Nephron progenitor cell (in vitro differentiated cells): ENCODE data around the gene ADRA2B.
"Not testable (repeated sequence)": the region's sequence is repeated elsewhere in the genome, so short reads cannot be mapped to it uniquely, and the experiment has no call there.

Experiments
- DNase-seq: peaks from one replicate; pipeline ENCODE4 v3.0.0; 2021
- H3K27ac Mint-ChIP-seq: 2 replicates; pipeline ENCODE4 v1.8.0; 2021; ENCODE audit warnings: mild to moderate bottlenecking, moderate library complexity, mixed read lengths
- H3K27me3 Mint-ChIP-seq: 2 replicates; pipeline ENCODE4 v1.8.0; 2021; ENCODE audit warnings: mild to moderate bottlenecking, low read depth, mixed read lengths; ENCODE audit not compliant: poor library complexity
- H3K36me3 Mint-ChIP-seq: 2 replicates; pipeline ENCODE4 v1.8.0; 2021; ENCODE audit warnings: low read depth, mixed read lengths
- H3K4me1 Mint-ChIP-seq: 2 replicates; pipeline ENCODE4 v1.8.0; 2021; ENCODE audit warnings: mixed read lengths
- H3K4me3 Mint-ChIP-seq: 2 replicates; pipeline ENCODE4 v1.8.0; 2021; ENCODE audit warnings: mild to moderate bottlenecking, moderate library complexity, mixed read lengths
- H3K9me3 Mint-ChIP-seq: 2 replicates; pipeline ENCODE4 v1.8.0; 2021; ENCODE audit warnings: mild to moderate bottlenecking, moderate library complexity, mixed read lengths
- CTCF ChIP-seq: fragments of 200-600 bp; sonication (generic); IDR thresholded peaks from 2 replicates; pipeline ENCODE4 v1.5.0; 2021; ENCODE audit warnings: antibody characterized with exemption

ADRA2B gene

GRCh38 chr2:96116424-96116878 is at the start of gene ADRA2B:
Gene ADRA2B (minus strand): TSS chr2:96116571. CDS start chr2:96116149, 422 bp downstream.
- no peak for TF ChIP-seq CTCF
- DNase-seq = peak; percentile 84
- H3K9me3 Mint-ChIP-seq = peaks cover 10% of the 10 kb centered on the region
- H3K36me3 Mint-ChIP-seq = peaks cover 6% of the 10 kb centered on the region
- peaks cover 84% of the 10 kb centered on the region for H3K27me3 Mint-ChIP-seq
- no peak within 1 kb of the TSS for H3K27ac Mint-ChIP-seq
- H3K4me3 Mint-ChIP-seq = peak within 1 kb of the TSS; percentile 77
- H3K4me1 Mint-ChIP-seq = peaks cover 26% of the 10 kb centered on the region

DNA sequence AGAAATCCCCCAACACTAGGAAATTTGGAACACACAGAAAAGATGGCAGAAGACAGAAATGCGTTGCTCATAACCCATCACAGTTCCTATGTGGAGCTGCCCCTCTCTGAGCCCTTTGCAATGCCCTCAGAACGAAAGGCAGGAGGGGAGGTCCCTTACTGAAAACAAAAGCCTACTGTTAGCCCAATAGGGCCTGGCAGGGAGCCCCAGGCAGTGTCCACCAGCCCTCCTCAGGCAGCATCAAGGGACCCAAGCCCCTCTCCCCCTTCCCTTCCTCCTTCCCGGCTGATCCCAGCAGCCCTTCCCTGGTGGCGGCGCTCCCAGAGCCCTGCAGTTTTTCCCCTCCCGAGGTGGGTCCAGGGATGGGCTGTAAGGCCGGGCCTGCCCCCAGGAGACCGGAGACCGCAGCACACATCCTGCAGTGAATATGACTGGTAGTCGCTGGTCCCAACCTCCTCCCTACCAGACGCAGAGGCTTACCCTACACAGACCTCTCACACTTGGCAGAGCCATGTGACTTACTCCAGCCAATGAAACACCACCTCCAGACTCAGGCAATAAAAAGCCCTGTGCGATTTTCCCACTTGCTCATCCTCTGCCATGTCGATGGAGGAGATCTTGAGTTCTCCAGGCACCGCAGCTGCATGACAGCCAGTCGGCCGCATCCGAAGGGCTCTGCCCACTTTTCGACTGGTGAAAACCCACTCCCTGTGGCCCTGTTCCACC is 48.3 kb upstream of the ADRA2B start:
- DNase-seq = no peak
- H3K4me3 Mint-ChIP-seq = no peak overlapping the region
- no peak for TF ChIP-seq CTCF
- H3K4me1 Mint-ChIP-seq = peaks cover 36% of the 10 kb centered on the region
- peaks cover 18% of the 10 kb centered on the region for H3K27me3 Mint-ChIP-seq
- H3K36me3 Mint-ChIP-seq = no peaks in the 10 kb centered on the region
- H3K27ac Mint-ChIP-seq = peak overlapping the region; percentile 79
- H3K9me3 Mint-ChIP-seq = peaks cover 16% of the 10 kb centered on the region

DNA sequence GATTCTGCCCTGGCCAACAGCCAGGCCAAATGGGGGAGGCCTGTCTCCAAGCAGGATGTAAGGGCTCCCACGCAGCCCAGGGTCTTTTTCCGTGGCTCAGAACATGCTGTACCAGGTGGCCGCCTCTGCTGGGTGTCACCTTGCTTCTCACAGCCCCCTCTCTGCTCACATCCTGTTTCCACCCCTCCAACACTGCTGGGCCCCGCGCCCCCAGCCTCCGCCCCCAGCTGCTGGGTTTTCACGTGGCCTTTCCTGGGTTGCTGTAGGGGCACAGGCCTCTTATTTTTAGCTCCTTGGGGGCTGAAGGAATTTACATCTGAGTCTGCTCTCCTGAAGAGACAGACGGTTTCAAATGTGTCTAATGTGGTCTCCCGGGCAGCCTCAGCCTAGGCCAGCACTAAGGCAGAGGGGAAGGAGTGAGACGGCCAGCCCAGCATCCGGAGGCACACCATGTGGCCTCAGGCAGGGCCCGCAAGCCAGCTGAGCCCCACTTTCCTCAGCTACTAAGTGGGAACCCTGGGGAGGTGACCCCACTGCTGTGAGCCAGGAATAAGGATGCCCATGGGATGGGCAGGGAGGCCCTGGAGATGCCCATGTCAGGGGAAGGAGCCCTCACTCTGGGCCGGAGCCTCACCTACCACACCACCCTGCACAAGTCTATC is 47.5 kb upstream of the ADRA2B start:
- TF ChIP-seq CTCF = no peak
- Mint-ChIP-seq H3K4me1 (peaks cover 44% of the 10 kb centered on the region), H3K27ac (peak overlapping the region; percentile 54), H3K9me3 (peaks cover 9% of the 10 kb centered on the region), H3K36me3 (no peaks in the 10 kb centered on the region), H3K4me3 (no peak overlapping the region), H3K27me3 (peaks cover 21% of the 10 kb centered on the region)
- peak; percentile 8 for DNase-seq

GRCh38 chr2:96163415-96163767 is 47.0 kb upstream of the ADRA2B start:
- Mint-ChIP-seq H3K27ac (peak overlapping the region; percentile 54), H3K27me3 (peaks cover 22% of the 10 kb centered on the region), H3K9me3 (peaks cover 7% of the 10 kb centered on the region), H3K4me3 (no peak overlapping the region), H3K4me1 (peaks cover 49% of the 10 kb centered on the region), H3K36me3 (no peaks in the 10 kb centered on the region)
- DNase-seq = no peak
- no peak for TF ChIP-seq CTCF

DNA sequence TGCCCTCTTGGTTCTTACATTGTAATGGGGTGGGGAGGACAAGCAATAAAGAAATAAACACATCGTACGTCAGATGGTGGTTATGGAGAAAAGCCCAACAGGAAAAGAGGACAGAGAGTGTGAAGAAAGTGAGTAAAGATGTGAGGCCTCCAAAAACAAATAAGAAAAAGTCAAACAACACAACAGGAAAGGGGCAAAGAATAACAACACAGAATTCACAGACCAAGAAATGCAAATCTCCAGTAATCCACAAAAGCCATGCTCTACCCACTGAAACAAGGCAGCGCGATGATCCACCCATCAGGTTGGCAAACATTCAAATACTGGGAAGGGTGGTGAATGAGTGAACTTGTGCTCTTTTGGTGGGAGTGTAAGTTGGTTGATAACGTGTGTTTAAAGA is 45.5 kb upstream of the ADRA2B start:
- H3K9me3 Mint-ChIP-seq = peaks cover 7% of the 10 kb centered on the region
- peak overlapping the region; percentile 11 for H3K27ac Mint-ChIP-seq
- no peak for DNase-seq
- peaks cover 60% of the 10 kb centered on the region for H3K4me1 Mint-ChIP-seq
- no peaks in the 10 kb centered on the region for H3K36me3 Mint-ChIP-seq
- no peak overlapping the region for H3K4me3 Mint-ChIP-seq
- no peak for TF ChIP-seq CTCF
- peaks cover 15% of the 10 kb centered on the region for H3K27me3 Mint-ChIP-seq

DNA sequence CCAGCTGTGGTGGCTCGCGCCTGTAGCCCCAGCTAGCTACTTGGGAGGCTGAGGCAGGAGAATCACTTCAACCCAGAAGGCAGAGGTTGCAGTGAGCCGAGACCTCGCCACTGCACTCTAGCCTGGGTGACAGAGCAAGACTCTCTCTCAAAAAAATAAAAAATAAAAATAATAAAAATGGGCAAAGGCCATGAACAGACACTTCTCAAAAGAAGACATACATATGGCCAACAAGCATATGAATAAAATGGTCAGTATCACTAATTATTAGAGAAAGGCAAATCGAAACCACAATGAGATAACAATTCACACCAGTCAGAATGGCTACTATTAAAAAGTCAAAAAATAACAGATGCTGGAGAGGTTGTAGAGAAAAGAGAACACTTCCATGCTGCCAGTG is 44.0 kb upstream of the ADRA2B start:
- not testable (repeated sequence) for H3K27ac Mint-ChIP-seq, DNase-seq, H3K36me3 Mint-ChIP-seq, H3K4me3 Mint-ChIP-seq, H3K9me3 Mint-ChIP-seq
- peaks cover 66% of the 10 kb centered on the region for H3K4me1 Mint-ChIP-seq
- H3K27me3 Mint-ChIP-seq = peaks cover 15% of the 10 kb centered on the region
